Heart left ventricle (tissue), 16 donors: ENCODE results near the gene CDH13. TPM values are rescaled to one million over a fixed set of nuclear protein-coding genes. Genes with fewer than 3 reads are reported as not detected.

Source experiments
- ATAC-seq, 4 donors: fragments of 200-7000 bp; cut with Tn5 transposase; one replicate each; pipeline ENCODE4 v1.9.1; 2020 to 2022; ENCODE audit warnings: moderate library complexity in 4 of 4, mild to moderate bottlenecking in 3 of 4, moderate number of reproducible peaks in 1 of 4
- DNase-seq, 5 donors: peaks; one replicate each; pipeline ENCODE4 v3.0.0-alpha.2; 2020
- H3K27ac ChIP-seq, 12 donors: fragments of 200-600 bp; sonication (generic) in 4 of 12; one replicate each; pipeline versions ENCODE4 v1.5.0 to v1.8.0; 2016 to 2022; ENCODE audit warnings: mild to moderate bottlenecking in 2 of 12
- H3K27me3 ChIP-seq, 9 donors: fragments of 200-600 bp; sonication (generic) in 2 of 9; one replicate each; pipeline versions ENCODE4 v1.5.1 to v1.8.0; 2016 to 2022; ENCODE audit warnings: mild to moderate bottlenecking in 3 of 9
- H3K36me3 ChIP-seq, 9 donors: fragments of 200-600 bp; sonication (generic) in 2 of 9; one replicate each; pipeline versions ENCODE4 v1.5.0 to v1.8.0; 2018 to 2022; ENCODE audit warnings: mild to moderate bottlenecking in 2 of 9
- H3K4me1 ChIP-seq, 12 donors: fragments of 200-600 bp; sonication (generic) in 4 of 12; one replicate each; pipeline versions ENCODE4 v1.5.0 to v1.8.0; 2016 to 2022; ENCODE audit warnings: mild to moderate bottlenecking in 3 of 12
- H3K4me3 ChIP-seq, 12 donors: fragments of 200-600 bp; sonication (generic) in 4 of 12; one replicate each; pipeline versions ENCODE4 v1.5.0 to v1.8.0; 2017 to 2022; ENCODE audit warnings: mild to moderate bottlenecking in 9 of 12, moderate library complexity in 4 of 12
- H3K9me3 ChIP-seq, 12 donors: fragments of 200-600 bp; sonication (generic) in 4 of 12; one replicate each; pipeline versions ENCODE4 v1.5.0 to v1.8.0; 2016 to 2022; ENCODE audit warnings: mild to moderate bottlenecking in 1 of 12
- CTCF ChIP-seq, 12 donors: fragments of 200-600 bp; sonication (generic) in 4 of 12; IDR thresholded peaks; one replicate each; pipeline versions ENCODE4 v1.5.0 to v1.8.0; 2018 to 2022; ENCODE audit warnings: antibody characterized with exemption in 12 of 12, mild to moderate bottlenecking in 5 of 12
- POLR2A ChIP-seq, 2 donors: fragments of 450-650 bp; IDR thresholded peaks; one replicate each; pipeline ENCODE4 v1.6.1; 2017; ENCODE audit warnings: antibody characterized with exemption in 2 of 2, mild to moderate bottlenecking in 2 of 2, moderate library complexity in 2 of 2
- WGBS, 4 donors: extraction: QIAGEN DNeasy Blood & Tissue Kit in 2 of 4; methylation state at CpG; one replicate each; pipeline versions ENCODE4 v1.1.5 to v1.1.7; 2013 to 2018; 5-methylcytosine and 5-hydroxymethylcytosine counted together
- intact Hi-C, 10 donors: fragments of 100-400 bp; cut with DNase I; formaldehyde crosslinking; loops; one replicate each; pipeline versions ENCODE4 v1.11.1 to v1.14.2; 2022
- polyA plus RNA-seq, 2 donors: library from polyadenylated mRNA; stranded (reverse); fragments of 200-250 nt; gene quantifications; one replicate each; pipeline ENCODE4 v1.2.3, GENCODE V29; 2013
- total RNA-seq, 9 donors: library from RNA; depleted of rRNA in 2 of 9; stranded (reverse); fragments of >200 nt in 2 of 9; fragmentation: NEBNext Ultra II Directional in 3 of 9; extraction: Animal tissue kit (Norgen Biotek cat#: 25700) in 3 of 9; gene quantifications; one replicate each; pipeline versions ENCODE4 v1.1.0 to v1.2.4, GENCODE V29; 2016 to 2023
- donor health status: ischemic (EF 13 %, LVEDD 7.1; RV severe dilation, severe dysfunction).
- donor health status: healthy with polysubstance abuse.
- donor health status: DM: no; HTN: yes; CAD: no.
- donor health status: DM: no; HTN: no; CAD: no.
- donor health status: ischemic (EF 25% LVEDD 6.9; RV normal size, moderate dysfunction).
- donor health status: ischemic (EF 25% LVEDD 5.7; RV mildly dilated, moderate dysfunction).
- donor health status: healthy.
- donor health status: DM: yes; HTN: yes; CAD: no.
- donor health status: ischemic (EF 35%, LVEDD 5.7; RV mildly dilated, moderate dysfunction).
- donor health status: nonischemic (EF 11% LVEDD 7.7; RV severe dilation, severe dysfunction).
- donor health status: DM: yes; HTN: yes; CAD: no.
- donor health status: PGD.
- donor health status: ischemic (EF 29% LVEDD 5.4; RV normal size, mild dysfunction).
- donor health status: nonischemic (EF 23%, LVEDD 6.1; RV moderate dilation, normal function).

CDH13 gene
- total and polyA plus RNA-seq, 11 donors, result 15.0 to 172 (median 137) TPM

GRCh38 chr16:83629426-83629825, 1002.7 kb downstream of the CDH13 start:
- DNase-seq (no peak), ATAC-seq (no peak)
- no peaks in the 10 kb centered on the region for H3K9me3 ChIP-seq
- 84 to 89% (median 85%) methylated on average over 3 of the region's 3 CpGs for WGBS, 4 donors
- no peaks in the 10 kb centered on the region for H3K36me3 ChIP-seq
- H3K4me1 ChIP-seq, result no peaks in the 10 kb centered on the region
- TF ChIP-seq CTCF (IDR thresholded peaks at IDR 0.05) (no peak), POLR2A (IDR thresholded peaks at IDR 0.05) (no peak)
- intact Hi-C loops, result no loop called here
- no peaks in the 10 kb centered on the region for H3K27me3 ChIP-seq
- H3K27ac ChIP-seq, result no peak overlapping the region
- H3K4me3 ChIP-seq, result no peak overlapping the region

GRCh38 chr16:83629836-83630235, 1003.1 kb downstream of the CDH13 start:
- no peaks in the 10 kb centered on the region for H3K4me1 ChIP-seq
- no peak overlapping the region for H3K4me3 ChIP-seq
- no peaks in the 10 kb centered on the region for H3K27me3 ChIP-seq
- WGBS, 4 donors, result 59 to 88% (median 65%) methylated on average over 5 of the region's 5 CpGs
- no peaks in the 10 kb centered on the region for H3K36me3 ChIP-seq
- TF ChIP-seq CTCF (IDR thresholded peaks at IDR 0.05) (no peak), POLR2A (IDR thresholded peaks at IDR 0.05) (no peak)
- intact Hi-C loops, result no loop called here
- H3K9me3 ChIP-seq, result no peaks in the 10 kb centered on the region
- no peak overlapping the region for H3K27ac ChIP-seq
- ATAC-seq (no peak), DNase-seq (no peak)

- intact Hi-C loops, result no loop called here
- ATAC-seq (no peak), DNase-seq (no peak)
- 89 to 94% (median 92%) methylated on average over 6 of the region's 6 CpGs for WGBS, 4 donors
- no peak overlapping the region for H3K4me3 ChIP-seq
- H3K4me1 ChIP-seq, result no peaks in the 10 kb centered on the region
- no peak for TF ChIP-seq CTCF (IDR thresholded peaks at IDR 0.05)
- no peak for TF ChIP-seq POLR2A (IDR thresholded peaks at IDR 0.05)
- H3K9me3 ChIP-seq, result no peaks in the 10 kb centered on the region
- H3K36me3 ChIP-seq, result no peaks in the 10 kb centered on the region
- no peaks in the 10 kb centered on the region for H3K27me3 ChIP-seq
- no peak overlapping the region for H3K27ac ChIP-seq
Observed at GRCh38 chr16:83630979-83631378, 1004.2 kb downstream of the CDH13 start.

- TF ChIP-seq CTCF (IDR thresholded peaks at IDR 0.05) (no peak), POLR2A (IDR thresholded peaks at IDR 0.05) (no peak)
- WGBS, 4 donors, result 90 to 96% (median 96%) methylated on average over 9 of the region's 9 CpGs
- no peak for DNase-seq
- H3K27me3 ChIP-seq, result no peaks in the 10 kb centered on the region
- intact Hi-C loops, result no loop called here
- no peaks in the 10 kb centered on the region for H3K9me3 ChIP-seq
- H3K36me3 ChIP-seq, result no peaks in the 10 kb centered on the region
- no peak for ATAC-seq
- no peaks in the 10 kb centered on the region for H3K4me1 ChIP-seq
- no peak overlapping the region for H3K27ac ChIP-seq
- no peak overlapping the region for H3K4me3 ChIP-seq
Observed at GRCh38 chr16:83633286-83633685, 1006.5 kb downstream of the CDH13 start.
